ENCODE data around the gene SPACA7. TPM values are rescaled to one million over a fixed set of nuclear protein-coding genes. Genes with fewer than 3 reads are reported as not detected.

Gene SPACA7
- total and polyA plus RNA-seq, 12 donors: not detected

DNA sequence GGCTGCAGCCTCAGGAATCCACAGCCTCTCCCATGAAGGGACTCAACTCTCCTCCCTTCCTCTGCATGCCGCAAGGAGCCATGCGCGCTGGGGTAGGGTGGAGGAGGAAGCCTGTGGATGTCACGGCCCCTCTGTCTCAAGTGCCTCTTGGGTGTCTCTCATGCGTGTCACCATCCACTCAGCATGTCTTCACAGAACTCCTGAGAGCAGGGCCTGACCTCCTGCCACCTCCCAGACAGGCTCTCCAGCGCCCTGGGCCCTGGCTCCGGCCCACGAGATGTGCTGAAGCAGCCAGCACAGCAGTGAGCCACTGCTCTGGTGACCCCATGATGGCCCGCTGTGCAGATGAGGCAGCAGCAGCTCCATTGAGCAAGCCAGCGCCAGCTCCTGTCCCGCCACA is 25.9 kb upstream of the SPACA7 start:
- intact Hi-C loops (cut with DNase I): no loop called here
- no peak for DNase-seq
- 69 to 80% (median 70%) methylated on average over 10 to 11 of the region's 11 CpGs for whole genome bisulfite sequencing, 4 donors

DNA sequence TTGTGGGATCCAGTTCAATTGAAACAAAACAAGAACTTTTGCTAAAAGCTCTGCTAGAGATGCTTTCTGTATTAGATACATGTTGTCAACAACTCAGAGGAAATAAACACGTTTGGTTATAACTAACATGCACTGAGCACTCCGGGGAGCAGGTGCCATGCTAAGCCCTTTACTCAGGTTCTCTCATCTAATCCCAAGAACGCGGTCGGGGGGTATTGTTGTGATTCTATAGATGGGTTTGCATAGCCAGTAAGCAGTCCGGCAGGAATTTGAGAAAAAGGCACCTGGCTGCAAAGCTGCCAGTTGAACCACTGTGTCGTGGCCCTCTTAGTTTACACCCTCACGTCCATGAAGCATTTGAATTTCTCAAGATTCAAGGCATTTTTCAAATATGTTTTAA is 24.3 kb upstream of the SPACA7 start:
- no peak for DNase-seq
- 19 to 27% (median 26%) methylated on average over 8 of the region's 8 CpGs for WGBS, 4 donors
- Histone ChIP-seq H3K9me3 (replicated peaks in 1 of 3) (no peaks in the 10 kb centered on the region), H3K27me3 (no peaks in the 10 kb centered on the region), H3K4me1 (replicated peaks in 1 of 2) (no peaks in the 10 kb centered on the region), H3K36me3 (replicated peaks in 1 of 2) (no peaks in the 10 kb centered on the region), H3K27ac (no peak overlapping the region), H3K4me3 (no peak overlapping the region)
- TF ChIP-seq, protein P1, sequence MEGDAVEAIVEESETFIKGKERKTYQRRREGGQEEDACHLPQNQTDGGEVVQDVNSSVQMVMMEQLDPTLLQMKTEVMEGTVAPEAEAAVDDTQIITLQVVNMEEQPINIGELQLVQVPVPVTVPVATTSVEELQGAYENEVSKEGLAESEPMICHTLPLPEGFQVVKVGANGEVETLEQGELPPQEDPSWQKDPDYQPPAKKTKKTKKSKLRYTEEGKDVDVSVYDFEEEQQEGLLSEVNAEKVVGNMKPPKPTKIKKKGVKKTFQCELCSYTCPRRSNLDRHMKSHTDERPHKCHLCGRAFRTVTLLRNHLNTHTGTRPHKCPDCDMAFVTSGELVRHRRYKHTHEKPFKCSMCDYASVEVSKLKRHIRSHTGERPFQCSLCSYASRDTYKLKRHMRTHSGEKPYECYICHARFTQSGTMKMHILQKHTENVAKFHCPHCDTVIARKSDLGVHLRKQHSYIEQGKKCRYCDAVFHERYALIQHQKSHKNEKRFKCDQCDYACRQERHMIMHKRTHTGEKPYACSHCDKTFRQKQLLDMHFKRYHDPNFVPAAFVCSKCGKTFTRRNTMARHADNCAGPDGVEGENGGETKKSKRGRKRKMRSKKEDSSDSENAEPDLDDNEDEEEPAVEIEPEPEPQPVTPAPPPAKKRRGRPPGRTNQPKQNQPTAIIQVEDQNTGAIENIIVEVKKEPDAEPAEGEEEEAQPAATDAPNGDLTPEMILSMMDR (IDR thresholded peaks at IDR 0.05): no peak
- TF ChIP-seq POLR2A (IDR thresholded peaks at IDR 0.05): no peak
- intact Hi-C loops (cut with DNase I): no loop called here

More for the DNA sequence above, 25.9 kb upstream of the SPACA7 start:
- no peaks in the 10 kb centered on the region for H3K27me3 ChIP-seq
- no peaks in the 10 kb centered on the region for H3K36me3 ChIP-seq (replicated peaks in 1 of 2)
- H3K4me3 ChIP-seq: no peak overlapping the region
- TF ChIP-seq, protein P1 (IDR thresholded peaks at IDR 0.05): no peak
- no peak for TF ChIP-seq POLR2A (IDR thresholded peaks at IDR 0.05)
- H3K27ac ChIP-seq: no peak overlapping the region
- no peaks in the 10 kb centered on the region for H3K4me1 ChIP-seq (replicated peaks in 1 of 2)
- H3K9me3 ChIP-seq (replicated peaks in 1 of 3): no peaks in the 10 kb centered on the region

DNA sequence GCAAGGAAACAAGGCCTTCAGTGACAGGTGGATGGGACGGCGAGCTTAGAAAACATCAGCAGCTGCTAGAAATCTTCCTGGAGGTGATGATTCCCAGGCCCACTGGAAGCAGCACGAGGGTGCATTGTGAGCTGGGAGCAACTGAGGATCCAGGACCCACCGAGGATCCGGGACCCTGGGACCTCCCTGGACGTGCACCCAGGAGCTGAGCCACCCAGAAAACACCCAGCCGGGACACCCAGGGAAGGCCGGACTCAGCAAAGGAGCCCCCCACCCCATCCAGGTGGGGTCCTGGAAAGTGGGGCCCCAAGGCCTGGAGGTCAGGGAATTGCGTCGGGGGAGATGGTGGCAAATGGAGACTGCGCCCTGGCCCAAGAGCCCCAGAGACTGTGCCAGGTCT is 22.3 kb upstream of the SPACA7 start:
- no peaks in the 10 kb centered on the region for H3K27me3 ChIP-seq
- no peaks in the 10 kb centered on the region for H3K4me1 ChIP-seq (replicated peaks in 1 of 2)
- TF ChIP-seq, protein P1 (IDR thresholded peaks at IDR 0.05): no peak
- no peak for TF ChIP-seq POLR2A (IDR thresholded peaks at IDR 0.05)
- no peaks in the 10 kb centered on the region for H3K9me3 ChIP-seq (replicated peaks in 1 of 3)
- no peak overlapping the region for H3K27ac ChIP-seq
- intact Hi-C loops (cut with DNase I): no loop called here
- 76 to 83% (median 82%) methylated on average over 9 to 11 of the region's 11 CpGs for WGBS, 4 donors
- DNase-seq: no peak
- no peak overlapping the region for H3K4me3 ChIP-seq
- no peaks in the 10 kb centered on the region for H3K36me3 ChIP-seq (replicated peaks in 1 of 2)

DNA sequence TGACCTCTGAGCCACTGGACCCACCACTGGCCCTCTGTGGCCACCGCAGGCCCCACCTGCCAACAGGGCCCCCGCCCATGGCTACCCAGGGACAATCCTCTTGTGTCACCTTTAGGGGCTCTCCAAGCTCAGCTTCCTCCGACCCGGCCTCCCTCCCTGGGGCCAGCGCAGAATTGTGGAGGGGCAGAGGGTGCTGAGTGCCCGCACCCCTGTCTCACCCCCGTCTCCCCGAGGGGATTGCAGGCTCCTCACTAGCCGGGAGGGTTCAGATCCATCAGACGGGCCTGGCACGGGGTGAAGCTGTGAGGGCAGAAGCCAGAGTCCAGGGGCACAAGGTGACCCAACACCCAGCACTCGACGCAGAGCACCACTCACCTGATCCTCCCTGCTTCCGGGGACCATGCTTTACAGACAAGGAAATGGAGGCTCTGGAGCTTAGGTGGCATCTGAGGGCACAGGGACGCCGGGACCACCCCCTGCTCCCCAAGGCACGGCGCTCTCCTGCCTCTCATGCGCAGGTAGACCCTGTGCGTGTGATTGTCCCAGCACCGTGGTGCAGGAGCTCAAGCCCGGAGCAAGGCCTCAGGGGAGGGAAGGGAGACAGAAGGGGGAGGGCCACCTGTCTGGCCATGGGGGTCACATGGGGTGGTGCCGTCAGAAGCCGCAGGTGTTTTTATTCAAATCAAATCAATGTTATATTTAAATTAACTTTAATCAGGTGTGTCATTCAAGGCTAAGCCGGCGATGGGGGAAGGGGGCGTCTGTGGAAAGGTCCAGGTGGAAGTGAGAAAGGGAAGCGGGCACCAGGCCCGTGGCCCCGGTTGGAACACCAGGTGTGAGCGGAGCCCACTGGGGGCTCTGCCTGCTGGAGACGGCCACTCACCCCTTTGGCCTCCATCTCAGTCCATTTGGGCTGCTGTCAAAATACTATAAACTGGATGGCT is 21.6 kb upstream of the SPACA7 start:
- Histone ChIP-seq H3K4me3 (no peak overlapping the region), H3K27ac (no peak overlapping the region), H3K27me3 (no peaks in the 10 kb centered on the region), H3K9me3 (replicated peaks in 1 of 3) (no peaks in the 10 kb centered on the region), H3K4me1 (replicated peaks in 1 of 2) (no peaks in the 10 kb centered on the region), H3K36me3 (replicated peaks in 1 of 2) (no peaks in the 10 kb centered on the region)
- TF ChIP-seq POLR2A (IDR thresholded peaks at IDR 0.05): no peak
- TF ChIP-seq, protein P1 (IDR thresholded peaks at IDR 0.05): no peak
- 78 to 90% (median 86%) methylated on average over 16 to 32 of the region's 32 CpGs for WGBS, 4 donors
- no peak for DNase-seq
- intact Hi-C loops (cut with DNase I): no loop called here

All from adrenal gland (tissue), 12 donors.